Mucosa of descending colon (tissue), 3 donors: ENCODE data around the gene GRIK5. TPM values are rescaled to one million over a fixed set of nuclear protein-coding genes. Genes with fewer than 3 reads are reported as not detected.
A peak's percentile ranks its signal among the peaks of the same experiment; 100 is the strongest.

ENCODE experiments used
- ATAC-seq: fragments of 200-7000 bp; cut with Tn5 transposase; one replicate; pipeline ENCODE4 v1.9.1; 2020; ENCODE audit warnings: mild to moderate bottlenecking, moderate library complexity
- DNase-seq, 3 donors: peaks; one replicate each; pipeline ENCODE4 v3.0.0-alpha.2; 2020
- H3K36me3 ChIP-seq: fragments of 200-600 bp; one replicate; pipeline ENCODE4 v1.8.0; 2021; ENCODE audit warnings: low read depth, mild to moderate bottlenecking
- H3K4me1 ChIP-seq: fragments of 200-600 bp; one replicate; pipeline ENCODE4 v1.8.0; 2021; ENCODE audit warnings: low read depth, mild to moderate bottlenecking
- H3K4me3 ChIP-seq: fragments of 200-600 bp; one replicate; pipeline ENCODE4 v1.8.0; 2021; ENCODE audit warnings: mild to moderate bottlenecking
- H3K9me3 ChIP-seq: fragments of 200-600 bp; one replicate; pipeline ENCODE4 v1.8.0; 2021; ENCODE audit warnings: mild to moderate bottlenecking
- intact Hi-C, 2 donors: fragments of 100-400 bp; cut with DNase I in 1 of 2; cut with micrococcal nuclease in 1 of 2; formaldehyde crosslinking; loops; one replicate each; pipeline versions ENCODE4 v1.11.0 to v1.11.1; 2022; cut with DNase I, micrococcal nuclease
- total RNA-seq, 3 donors: library from RNA; stranded (reverse); fragmentation: NEBNext Ultra II Directional in 2 of 3; extraction: Animal tissue kit (Norgen Biotek cat#: 25700) in 2 of 3; gene quantifications; one replicate each; pipeline versions ENCODE4 v1.2.1 to v1.2.4, GENCODE V29; 2021 to 2023
- TF ChIP-seq, protein P1 (sequence below): fragments of 200-600 bp; IDR thresholded peaks from one replicate; pipeline ENCODE4 v1.8.0; 2022; ENCODE audit warnings: antibody characterized with exemption, mild to moderate bottlenecking
- donor health status: DM: no; HTN: no; CAD: no; lungs with moderate emphysema.
- donor health status: DM: no; HTN: no; CAD: no.
- donor health status: DM: no; HTN: yes; CAD: no.

The GRIK5 gene
- total RNA-seq, 3 donors from 2014 or later: 0.67 to 25.8 (median 2.0) TPM

DNA sequence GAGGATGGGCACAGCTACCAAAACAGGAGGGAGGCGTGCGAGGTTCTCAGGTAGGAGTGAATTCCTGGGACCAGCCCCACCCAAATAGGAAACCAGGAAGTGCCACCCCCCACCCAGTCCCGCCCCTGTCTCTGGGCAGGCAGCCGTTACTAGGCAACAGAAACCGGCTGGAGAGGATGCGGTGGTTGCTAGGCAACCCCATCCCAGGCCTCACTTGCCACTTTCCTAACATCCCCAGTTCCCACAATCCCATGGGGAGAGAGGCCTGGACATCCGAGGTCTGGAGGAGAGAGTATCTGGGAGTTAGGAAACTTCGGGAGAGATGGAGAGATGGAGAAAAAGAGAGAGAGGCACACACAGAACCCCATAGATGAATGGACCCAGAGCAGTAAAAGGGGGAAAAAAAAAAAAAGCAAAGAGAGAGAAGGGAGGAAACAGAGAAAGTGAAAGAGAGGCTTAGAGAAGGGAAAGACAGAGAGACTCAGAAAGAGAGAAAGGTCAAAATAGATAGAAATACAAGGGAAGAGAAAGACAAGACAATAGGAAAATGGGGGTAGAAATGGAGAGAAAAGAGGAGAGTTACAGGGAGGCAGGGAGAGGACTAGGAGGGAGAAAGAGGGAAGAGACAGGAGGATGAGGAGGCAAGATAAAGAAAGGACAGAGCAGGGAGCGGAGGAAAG, 3.8 kb downstream of the GRIK5 start:
- Histone ChIP-seq H3K36me3 (no peaks in the 10 kb centered on the region), H3K4me3 (no peak overlapping the region), H3K9me3 (no peaks in the 10 kb centered on the region), H3K4me1 (no peaks in the 10 kb centered on the region)
- TF ChIP-seq, protein P1, sequence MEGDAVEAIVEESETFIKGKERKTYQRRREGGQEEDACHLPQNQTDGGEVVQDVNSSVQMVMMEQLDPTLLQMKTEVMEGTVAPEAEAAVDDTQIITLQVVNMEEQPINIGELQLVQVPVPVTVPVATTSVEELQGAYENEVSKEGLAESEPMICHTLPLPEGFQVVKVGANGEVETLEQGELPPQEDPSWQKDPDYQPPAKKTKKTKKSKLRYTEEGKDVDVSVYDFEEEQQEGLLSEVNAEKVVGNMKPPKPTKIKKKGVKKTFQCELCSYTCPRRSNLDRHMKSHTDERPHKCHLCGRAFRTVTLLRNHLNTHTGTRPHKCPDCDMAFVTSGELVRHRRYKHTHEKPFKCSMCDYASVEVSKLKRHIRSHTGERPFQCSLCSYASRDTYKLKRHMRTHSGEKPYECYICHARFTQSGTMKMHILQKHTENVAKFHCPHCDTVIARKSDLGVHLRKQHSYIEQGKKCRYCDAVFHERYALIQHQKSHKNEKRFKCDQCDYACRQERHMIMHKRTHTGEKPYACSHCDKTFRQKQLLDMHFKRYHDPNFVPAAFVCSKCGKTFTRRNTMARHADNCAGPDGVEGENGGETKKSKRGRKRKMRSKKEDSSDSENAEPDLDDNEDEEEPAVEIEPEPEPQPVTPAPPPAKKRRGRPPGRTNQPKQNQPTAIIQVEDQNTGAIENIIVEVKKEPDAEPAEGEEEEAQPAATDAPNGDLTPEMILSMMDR: no peak
- DNase-seq: no peak
- ATAC-seq: peak; percentile 22
- intact Hi-C loops: no loop called here

DNA sequence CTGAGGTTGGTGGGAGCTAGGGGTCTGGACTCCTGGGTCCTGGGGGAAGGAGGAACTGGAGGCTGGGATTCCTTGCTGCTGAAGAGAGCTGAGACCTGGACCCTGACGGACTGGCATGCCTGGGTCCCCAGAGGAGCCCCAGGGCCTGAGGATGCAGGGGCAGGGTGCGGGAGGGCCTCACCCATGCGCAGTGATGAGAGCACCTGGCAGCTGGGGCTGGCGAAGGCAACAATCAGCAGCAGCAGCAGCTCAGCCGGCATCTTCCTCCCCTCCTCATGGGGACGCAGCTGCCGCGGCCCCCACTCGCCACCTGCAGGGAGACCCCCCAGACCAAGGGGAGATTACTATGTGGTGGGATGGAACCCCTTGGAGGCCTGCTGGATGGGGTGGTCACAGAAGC, 4.5 kb downstream of the GRIK5 start:
- ATAC-seq: no peak
- TF ChIP-seq, protein P1: no peak
- intact Hi-C loops: no loop called here

DNA sequence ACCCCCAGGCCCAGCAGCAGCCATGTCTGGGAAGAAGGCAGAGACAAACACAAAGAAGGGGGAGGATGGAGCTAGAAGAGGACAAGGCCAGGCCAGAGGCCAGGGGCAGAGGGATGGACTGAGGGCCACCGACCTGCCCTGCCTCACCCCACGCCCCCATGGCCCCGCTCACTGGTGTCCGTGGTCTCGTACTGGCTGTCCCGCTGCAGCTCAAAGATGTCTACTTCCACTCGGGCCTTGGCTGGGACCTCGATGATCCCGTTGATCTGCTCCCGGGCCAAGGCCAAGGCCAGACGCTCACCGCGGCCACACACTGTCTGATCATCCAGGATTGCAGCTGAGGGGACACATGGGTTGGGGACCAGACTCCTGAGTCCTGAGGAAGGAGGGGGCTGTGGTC, 5.0 kb downstream of the GRIK5 start:
- Histone ChIP-seq H3K4me3 (no peak overlapping the region), H3K4me1 (no peaks in the 10 kb centered on the region), H3K36me3 (no peaks in the 10 kb centered on the region), H3K9me3 (no peaks in the 10 kb centered on the region)
- TF ChIP-seq, protein P1: no peak
- intact Hi-C loops: no loop called here
- ATAC-seq (no peak), DNase-seq (no peak)

More for the DNA sequence above, 4.5 kb downstream of the GRIK5 start:
- H3K4me3 ChIP-seq: no peak overlapping the region
- no peaks in the 10 kb centered on the region for H3K4me1 ChIP-seq
- no peak for DNase-seq
- H3K36me3 ChIP-seq: no peaks in the 10 kb centered on the region
- no peaks in the 10 kb centered on the region for H3K9me3 ChIP-seq

DNA sequence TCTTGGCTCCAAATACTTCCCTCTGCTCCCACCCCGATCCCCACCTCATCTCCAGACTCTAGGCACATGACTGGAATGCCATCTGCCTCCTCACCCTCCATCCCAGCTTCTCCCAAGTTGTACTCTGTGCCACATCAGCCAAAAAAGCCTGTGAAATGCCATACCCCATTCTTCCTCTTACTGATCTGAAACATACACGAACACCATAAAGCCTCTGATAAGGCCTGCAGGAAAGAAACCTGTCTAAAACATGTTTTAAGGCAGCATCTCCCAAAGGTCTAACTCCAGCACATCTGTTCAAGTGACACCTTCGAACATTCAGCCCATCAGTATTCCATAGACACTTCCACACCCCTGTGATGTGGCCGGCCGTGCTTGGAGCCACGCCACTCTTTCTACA, 5.6 kb downstream of the GRIK5 start:
- H3K9me3 ChIP-seq: no peaks in the 10 kb centered on the region
- DNase-seq: no peak
- no peak for ATAC-seq
- no peak overlapping the region for H3K4me3 ChIP-seq
- intact Hi-C loops: no loop called here
- no peaks in the 10 kb centered on the region for H3K4me1 ChIP-seq
- TF ChIP-seq, protein P1: no peak
- H3K36me3 ChIP-seq: no peaks in the 10 kb centered on the region

DNA sequence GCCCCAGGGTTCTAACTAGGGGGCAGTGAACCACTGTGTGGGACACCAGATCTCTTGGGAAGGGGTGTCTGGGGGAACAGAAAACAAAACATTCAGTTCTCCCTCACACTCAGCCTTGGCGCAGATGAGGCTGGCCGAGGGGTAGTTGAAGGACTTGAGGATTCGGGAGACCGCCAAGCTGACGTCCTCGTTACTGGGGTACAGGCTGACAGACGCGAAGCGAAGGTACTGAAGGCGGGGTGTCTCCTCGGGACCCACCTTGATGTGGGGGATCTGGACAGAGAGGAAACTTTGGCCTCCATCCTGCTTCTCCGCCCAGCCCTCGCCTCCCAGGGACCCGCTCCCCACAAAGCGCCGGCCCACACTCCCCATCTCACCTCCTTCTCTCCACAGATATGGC, 7.6 kb downstream of the GRIK5 start:
- TF ChIP-seq, protein P1: no peak
- no peak for DNase-seq
- no peaks in the 10 kb centered on the region for H3K4me1 ChIP-seq
- ATAC-seq: no peak
- H3K36me3 ChIP-seq: no peaks in the 10 kb centered on the region
- H3K4me3 ChIP-seq: no peak overlapping the region
- intact Hi-C loops: no loop called here
- no peaks in the 10 kb centered on the region for H3K9me3 ChIP-seq

DNA sequence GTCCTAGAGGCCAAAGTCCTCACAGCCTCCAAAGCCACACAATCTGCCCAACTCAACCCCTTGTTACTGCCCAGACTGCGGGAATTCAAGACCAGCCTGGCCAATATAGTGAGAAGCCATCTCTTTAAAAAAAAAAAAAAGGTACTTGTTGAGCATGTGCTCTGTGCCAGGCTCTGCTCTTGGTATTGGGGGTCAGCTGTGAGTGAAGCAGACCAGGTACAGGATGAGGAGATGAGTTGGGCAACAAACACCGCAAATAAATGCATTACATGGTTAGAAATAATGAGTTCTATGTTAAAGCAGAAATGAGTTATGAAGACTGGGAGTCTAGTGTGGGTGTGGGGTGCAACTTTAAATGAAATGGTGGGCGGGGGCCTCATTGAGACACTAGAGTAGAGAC, 9.9 kb downstream of the GRIK5 start:
- Histone ChIP-seq H3K36me3 (no peaks in the 10 kb centered on the region), H3K4me3 (no peak overlapping the region), H3K9me3 (no peaks in the 10 kb centered on the region), H3K4me1 (no peaks in the 10 kb centered on the region)
- intact Hi-C loops: no loop called here
- no peak for ATAC-seq
- DNase-seq: no peak
- TF ChIP-seq, protein P1: no peak
